Mesenchymal stem cell (in vitro differentiated cells and primary cell): ENCODE data around the gene TAF8.

Source experiments
- DNase-seq: peaks from one replicate; pipeline ENCODE4 v3.0.0-alpha.2; 2013
- H2AFZ ChIP-seq: one replicate; pipeline ENCODE4 v1.6.1; 2013; ENCODE audit warnings: low read depth, mild to moderate bottlenecking, control low read depth, inconsistent platforms, low read length, moderate library complexity
- H2AK5ac ChIP-seq: 2 replicates; pipeline ENCODE4 v1.6.1; 2013; ENCODE audit warnings: low read length, moderate library complexity, mild to moderate bottlenecking, inconsistent platforms; ENCODE audit not compliant: severe bottlenecking
- H2BK120ac ChIP-seq: one replicate; pipeline ENCODE4 v1.6.1; 2013; ENCODE audit warnings: low read depth, mild to moderate bottlenecking, inconsistent platforms, low read length, moderate library complexity
- H2BK12ac ChIP-seq, 2 experiments: one replicate each; pipeline ENCODE4 v1.6.1; 2013; ENCODE audit warnings: inconsistent platforms in 2 of 2, low read length in 2 of 2, mild to moderate bottlenecking in 2 of 2, moderate library complexity in 2 of 2, control low read depth in 1 of 2
- H2BK15ac ChIP-seq: one replicate; pipeline ENCODE4 v1.6.1; 2013; ENCODE audit warnings: mild to moderate bottlenecking, low read depth, inconsistent platforms; ENCODE audit not compliant: poor library complexity, severe bottlenecking
- H2BK5ac ChIP-seq: 2 replicates; pipeline ENCODE4 v1.6.1; 2013; ENCODE audit warnings: low read depth, mild to moderate bottlenecking, low read length, control low read depth, inconsistent platforms; ENCODE audit not compliant: poor library complexity, severe bottlenecking
- H3K14ac ChIP-seq, 2 experiments: one replicate each; pipeline ENCODE4 v1.6.1; 2013; ENCODE audit warnings: inconsistent platforms in 2 of 2, low read length in 2 of 2, control low read depth in 1 of 2, mild to moderate bottlenecking in 1 of 2, moderate library complexity in 1 of 2
- H3K18ac ChIP-seq, 2 experiments: one replicate each; pipeline ENCODE4 v1.6.1; 2013; ENCODE audit warnings: inconsistent platforms in 2 of 2, low read length in 2 of 2, control low read depth in 1 of 2, low read depth in 1 of 2, mild to moderate bottlenecking in 1 of 2
- H3K23ac ChIP-seq, 2 experiments: one replicate each; pipeline ENCODE4 v1.6.1; 2013; ENCODE audit warnings: inconsistent platforms in 2 of 2, low read length in 2 of 2, mild to moderate bottlenecking in 2 of 2, moderate library complexity in 2 of 2, control low read depth in 1 of 2
- H3K27ac ChIP-seq: 2 replicates; pipeline ENCODE4 v1.5.1; 2013; ENCODE audit warnings: mild to moderate bottlenecking, moderate library complexity, low read length, control low read depth, inconsistent platforms; ENCODE audit not compliant: poor library complexity, severe bottlenecking
- H3K27me3 ChIP-seq, 2 experiments: 2 replicates each; pipeline versions ENCODE4 v1.6.1 to v1.7.0; 2013; ENCODE audit warnings: low read length in 2 of 2, mild to moderate bottlenecking in 2 of 2, moderate library complexity in 2 of 2, control low read depth in 1 of 2, inconsistent platforms in 1 of 2; ENCODE audit not compliant: control insufficient read depth in 1 of 2, insufficient read depth in 1 of 2
- H3K36me3 ChIP-seq, 2 experiments: 2 replicates each; pipeline versions ENCODE4 v1.6.1 to v1.7.0; 2013; ENCODE audit warnings: low read length in 2 of 2, control low read depth in 1 of 2, inconsistent platforms in 1 of 2, low read depth in 1 of 2, mild to moderate bottlenecking in 1 of 2; ENCODE audit not compliant: insufficient read depth in 2 of 2, control insufficient read depth in 1 of 2
- H3K4ac ChIP-seq, 2 experiments: one replicate each; pipeline ENCODE4 v1.6.1; 2013; ENCODE audit warnings: inconsistent platforms in 2 of 2, low read length in 2 of 2, mild to moderate bottlenecking in 2 of 2, moderate library complexity in 2 of 2, control low read depth in 1 of 2, low read depth in 1 of 2
- H3K4me1 ChIP-seq: 2 replicates; pipeline ENCODE4 v1.6.1; 2013; ENCODE audit warnings: low read depth, low read length, control low read depth; ENCODE audit not compliant: control insufficient read depth, insufficient read depth
- H3K4me2 ChIP-seq: 2 replicates; pipeline ENCODE4 v1.6.1; 2013; ENCODE audit warnings: low read length, mild to moderate bottlenecking, inconsistent platforms; ENCODE audit not compliant: poor library complexity, severe bottlenecking
- H3K4me3 ChIP-seq, 2 experiments: 2 replicates each; pipeline versions ENCODE4 v1.5.1 to v1.7.0; 2013; ENCODE audit warnings: low read length in 2 of 2, mild to moderate bottlenecking in 2 of 2, control low read depth in 1 of 2, low read depth in 1 of 2; ENCODE audit not compliant: insufficient read depth in 1 of 2
- H3K79me1 ChIP-seq: replicated peaks from 2 replicates; pipeline ENCODE4 v1.6.1; 2013; ENCODE audit warnings: mild to moderate bottlenecking, control low read depth, low read length, inconsistent platforms; ENCODE audit not compliant: poor library complexity, severe bottlenecking
- H3K9ac ChIP-seq: 2 replicates; pipeline ENCODE4 v1.7.0; 2013; ENCODE audit warnings: mild to moderate bottlenecking, low read length, moderate library complexity
- H3K9me3 ChIP-seq: 2 replicates; pipeline ENCODE4 v1.7.0; 2013; ENCODE audit warnings: mild to moderate bottlenecking, low read length; ENCODE audit not compliant: control insufficient read depth
- H4K8ac ChIP-seq: one replicate; pipeline ENCODE4 v1.6.1; 2013; ENCODE audit warnings: inconsistent platforms, mild to moderate bottlenecking, low read length, moderate library complexity
- H4K91ac ChIP-seq: one replicate; pipeline ENCODE4 v1.6.1; 2013; ENCODE audit warnings: mild to moderate bottlenecking, low read length, inconsistent platforms
- WGBS: methylation state at CpG from one replicate; pipeline ENCODE4 v1.1.7; 2013; ENCODE audit warnings: mixed read lengths; 5-methylcytosine and 5-hydroxymethylcytosine counted together

The TAF8 gene

GRCh38 chr6:42095776-42096541 lies 45.6 kb downstream of the TAF8 start:
- 61% methylated on average over 10 of the region's 10 CpGs for WGBS
- Histone ChIP-seq H3K79me1 (no peaks in the 10 kb centered on the region), H4K8ac (no peak overlapping the region), H3K36me3 (no peaks in the 10 kb centered on the region), H3K4me1 (peaks cover 16% of the 10 kb centered on the region), H3K23ac (no peak overlapping the region), H2BK12ac (no peak overlapping the region), H3K4me3 (no peak overlapping the region), H3K27me3 (no peaks in the 10 kb centered on the region), H3K14ac (no peak overlapping the region), H3K4ac (no peak overlapping the region), H2BK5ac (no peak overlapping the region), H4K91ac (no peak overlapping the region), H3K18ac (no peak overlapping the region), H2AK5ac (no peak overlapping the region), H3K9me3 (no peaks in the 10 kb centered on the region), H3K27ac (no peak overlapping the region), H3K4me2 (no peak overlapping the region), H2BK120ac (no peak overlapping the region), H2AFZ (no peak overlapping the region), H3K9ac (no peak overlapping the region), H2BK15ac (no peak overlapping the region)
- DNase-seq: no peak

- Histone ChIP-seq H3K36me3 (peaks cover 0 to 12% of the 10 kb centered on the region in 2 experiments), H3K9ac (peak overlapping the region; percentile 68), H3K4me1 (peaks cover 19% of the 10 kb centered on the region), H3K23ac (peak overlapping the region in 1 of 2 experiments; percentile 60), H3K4me2 (no peak overlapping the region), H2AK5ac (peak overlapping the region; percentile 35), H3K4ac (peak overlapping the region; percentile 27 to 90), H4K91ac (peak overlapping the region; percentile 53), H3K9me3 (no peaks in the 10 kb centered on the region), H2BK15ac (peak overlapping the region; percentile 37), H2BK120ac (peak overlapping the region; percentile 21), H2AFZ (peak overlapping the region; percentile 74), H3K4me3 (no peak overlapping the region), H3K27me3 (no peaks in the 10 kb centered on the region), H3K18ac (peak overlapping the region; percentile 68 to 99), H3K27ac (peak overlapping the region; percentile 67), H2BK12ac (peak overlapping the region; percentile 51 to 100), H4K8ac (peak overlapping the region; percentile 30), H3K14ac (peak overlapping the region in 1 of 2 experiments; percentile 97), H2BK5ac (no peak overlapping the region), H3K79me1 (no peaks in the 10 kb centered on the region)
- WGBS: 36% methylated on average over 11 of the region's 13 CpGs
- peak; percentile 83 for DNase-seq
Observed at GRCh38 chr6:42099340-42100028, 49.2 kb downstream of the TAF8 start.

- Histone ChIP-seq H3K27ac (peak overlapping the region; percentile 67), H3K9ac (peak overlapping the region; percentile 68)
- 27% methylated on average over 12 of the region's 14 CpGs for WGBS
Observed at GRCh38 chr6:42100029-42100901, 49.9 kb downstream of the TAF8 start.

More at GRCh38 chr6:42100029-42100901, 49.9 kb downstream of the TAF8 start:
- Histone ChIP-seq H3K4me2 (no peak overlapping the region), H2BK12ac (peak overlapping the region in 1 of 2 experiments; percentile 72), H3K27me3 (no peaks in the 10 kb centered on the region), H3K23ac (no peak overlapping the region), H2AFZ (peak overlapping the region; percentile 73), H3K4me3 (no peak overlapping the region), H3K18ac (peak overlapping the region; percentile 18 to 99), H3K79me1 (no peaks in the 10 kb centered on the region), H2AK5ac (no peak overlapping the region), H2BK5ac (no peak overlapping the region), H4K91ac (peak overlapping the region; percentile 70), H3K4me1 (peaks cover 19% of the 10 kb centered on the region), H3K9me3 (no peaks in the 10 kb centered on the region), H4K8ac (peak overlapping the region; percentile 57), H3K14ac (no peak overlapping the region), H2BK120ac (peak overlapping the region; percentile 44), H3K36me3 (peaks cover 0 to 19% of the 10 kb centered on the region in 2 experiments), H2BK15ac (peak overlapping the region; percentile 37), H3K4ac (peak overlapping the region in 1 of 2 experiments; percentile 90)
- DNase-seq: peak; percentile 95
